AG09319 (cell line): Measurements from ENCODE around the gene EPYC.

ENCODE experiments used
- DNase-seq: peaks from one replicate; pipeline ENCODE4 v3.0.0-alpha.2; 2010; ENCODE audit warnings: low read depth; ENCODE audit errors: extremely low read depth
- CTCF ChIP-seq: IDR thresholded peaks from 2 replicates; pipeline ENCODE4 v1.5.1; 2011; ENCODE audit warnings: low read depth, mild to moderate bottlenecking, inconsistent platforms, low read length, moderate library complexity

The EPYC gene

GRCh38 chr12:90979019-90979418, 25.8 kb downstream of the EPYC start:
- TF ChIP-seq CTCF, result no peak
- no peak for DNase-seq

- DNase-seq, result peak; percentile 60
- TF ChIP-seq CTCF, result peak; percentile 69
Measured at GRCh38 chr12:90978117-90978770, 26.5 kb downstream of the EPYC start.

GRCh38 chr12:90977224-90977623, 27.5 kb downstream of the EPYC start:
- no peak for DNase-seq
- TF ChIP-seq CTCF, result no peak

GRCh38 chr12:90974286-90974685, 30.5 kb downstream of the EPYC start:
- TF ChIP-seq CTCF, result no peak
- DNase-seq, result no peak

- TF ChIP-seq CTCF, result no peak
- no peak for DNase-seq
Measured at GRCh38 chr12:90972226-90972625, 32.5 kb downstream of the EPYC start.

GRCh38 chr12:90970911-90971310, 33.9 kb downstream of the EPYC start:
- no peak for TF ChIP-seq CTCF
- no peak for DNase-seq

- TF ChIP-seq CTCF, result no peak
- DNase-seq, result no peak
Measured at GRCh38 chr12:90970471-90970870, 34.3 kb downstream of the EPYC start.
